ENCODE measurements around the gene RTN4IP1. TPM values are rescaled to one million over a fixed set of nuclear protein-coding genes. Genes with fewer than 3 reads are reported as not detected.

RTN4IP1 gene
- total and polyA plus RNA-seq, 10 of the 15 experiments (the other 5 are each of a cell fraction or from before 2014, with no cell fraction given) = 8.2 to 17.0 (median 9.8) TPM

- TF ChIP-seq PBX3 (IDR thresholded peaks at IDR 0.05; ENCODE audit: insufficient replicate concordance, low read depth, low read length) (no peak), KDM1A (IDR thresholded peaks at IDR 0.05; ENCODE audit: borderline replicate concordance) (no peak), MLLT1 (IDR thresholded peaks at IDR 0.05) (no peak)
Measured at GRCh38 chr6:106557837-106558236, 71.5 kb downstream of the RTN4IP1 start (continued).

- ChIA-PET CTCF (interaction anchor here (0.5 to 5.9 kb wide), 13 partner anchors 9 to 473 kb away, joined by 3 to 37 read pairs (median 3); no protein-coding TSS in a partner anchor), RAD21 (ENCODE audit: unreplicated experiment) (interaction anchor here (0.9 to 1.6 kb wide), 3 partner anchors 43 to 111 kb away, joined by 4 to 5 read pairs (median 4); no protein-coding TSS in a partner anchor), SMC1A (ENCODE audit: uncharacterized antibody, unreplicated experiment) (interaction anchor here (0.7 to 3.1 kb wide), 11 partner anchors 10 to 221 kb away, joined by 3 to 14 read pairs (median 4); no protein-coding TSS in a partner anchor), POLR2A (no interaction called here)
- H3K9me3 ChIP-seq (replicated peaks; ENCODE audit: control insufficient read depth, insufficient read depth, low read length) = no peaks in the 10 kb centered on the region
- ATAC-seq = peak; percentile 47; the same call in 2 of the 3 replicates
- H3K27ac ChIP-seq (ENCODE audit: control insufficient read depth, insufficient read depth) = no peak overlapping the region
- H4K20me1 ChIP-seq (ENCODE audit: control insufficient read depth, insufficient read depth) = no peaks in the 10 kb centered on the region
- H3K4me1 ChIP-seq (ENCODE audit: control insufficient read depth, insufficient read depth, low read length) = no peaks in the 10 kb centered on the region
- H3K4me2 ChIP-seq (ENCODE audit: control insufficient read depth, insufficient read depth) = no peak overlapping the region
- H3K4me3 ChIP-seq = no peak overlapping the region
- H3K79me2 ChIP-seq (ENCODE audit: control insufficient read depth, insufficient read depth, low read length) = no peaks in the 10 kb centered on the region
- no peak overlapping the region for H3K9ac ChIP-seq (ENCODE audit: control insufficient read depth, insufficient read depth, low read length)
- no TSS peak for BruUV-seq (replicated peaks)
- intact Hi-C loops (cut with micrococcal nuclease; ENCODE audit: unreplicated experiment) = no loop called here
- H2AFZ ChIP-seq (ENCODE audit: control insufficient read depth, low read depth, low read length) = no peak overlapping the region
- no peak for FAIRE-seq
- DNase-seq (ENCODE audit: low read depth, low spot score) = no peak
- H3K27me3 ChIP-seq (replicated peaks in 1 of 2; ENCODE audit: control insufficient read depth in 2 of 2, insufficient read depth in 2 of 2, low read length in 1 of 2) = no peaks in the 10 kb centered on the region
- WGBS (ENCODE audit: insufficient coverage, insufficient replicate concordance, low lambda C conversion rate, missing lambda C conversion rate) = 13% methylated on average over 3 of the region's 3 CpGs
- in situ Hi-C loops (cut with MboI) = no loop called here
- H3K36me3 ChIP-seq (ENCODE audit: control insufficient read depth in 2 of 2, insufficient read depth in 2 of 2, low read length in 1 of 2) = peaks cover 7 to 39% of the 10 kb centered on the region in 2 experiments
- no peak for TF ChIP-seq SREBF1 (IDR thresholded peaks at IDR 0.05; ENCODE audit: low read length)
- TF ChIP-seq RAD21 (IDR thresholded peaks at IDR 0.05; ENCODE audit: insufficient read depth, low read depth, low read length) = peak; percentile 63
- TF ChIP-seq CTCF (IDR thresholded peaks at IDR 0.05 in 2 of 3, conservative IDR thresholded peaks at IDR 0.05 in 1 of 3; ENCODE audit: control insufficient read depth in 2 of 3, extremely low read depth in 1 of 3, insufficient read depth in 1 of 3, low read depth in 3 of 3, low read length in 3 of 3) = peak; percentile 16 to 37 (median 23); a peak in 3 of 6 replicates
- no peak for TF ChIP-seq GABPA (IDR thresholded peaks at IDR 0.05; ENCODE audit: low read depth)
- no peak for TF ChIP-seq ZNF217 (IDR thresholded peaks at IDR 0.05)
- no peak for TF ChIP-seq MYB (IDR thresholded peaks at IDR 0.05; ENCODE audit: borderline replicate concordance, low read depth, low read length)
- TF ChIP-seq SMC3 (IDR thresholded peaks at IDR 0.05; ENCODE audit: borderline replicate concordance, low read length) = peak; percentile 54; the same call in 1 of the 2 replicates
- no peak for TF ChIP-seq REST (IDR thresholded peaks at IDR 0.05; ENCODE audit: low read depth, low read length)
Measured at GRCh38 chr6:106556368-106556960, 72.8 kb downstream of the RTN4IP1 start.

All from GM12878 (cell line).